HFFc6 (cell line): ENCODE results near the gene IRX2. TPM values are rescaled to one million over a fixed set of nuclear protein-coding genes. Genes with fewer than 3 reads are reported as not detected.
A peak's percentile ranks its signal among the peaks of the same experiment; 100 is the strongest.

Experiments used
- DNase-seq: peaks from one replicate; pipeline ENCODE4 v3.0.0-alpha.2; 2018
- H3K27ac Mint-ChIP-seq: 2 replicates; pipeline ENCODE4 v1.8.0; 2020; ENCODE audit warnings: mild to moderate bottlenecking, mixed read lengths
- H3K27me3 Mint-ChIP-seq: 2 replicates; pipeline ENCODE4 v1.8.0; 2021; ENCODE audit warnings: mild to moderate bottlenecking, moderate library complexity, mixed read lengths; ENCODE audit not compliant: insufficient read depth
- H3K36me3 Mint-ChIP-seq: 2 replicates; pipeline ENCODE4 v1.8.0; 2021; ENCODE audit warnings: low read depth, mixed read lengths
- H3K4me1 Mint-ChIP-seq: 2 replicates; pipeline ENCODE4 v1.8.0; 2020; ENCODE audit warnings: low read depth, mixed read lengths
- H3K4me3 Mint-ChIP-seq: 2 replicates; pipeline ENCODE4 v1.8.0; 2020; ENCODE audit warnings: mild to moderate bottlenecking, moderate library complexity, mixed read lengths
- H3K9me3 Mint-ChIP-seq: 2 replicates; pipeline ENCODE4 v1.8.0; 2020; ENCODE audit warnings: mild to moderate bottlenecking, mixed read lengths
- CTCF ChIP-seq: fragments of 200-600 bp; sonication (generic); IDR thresholded peaks from 2 replicates; pipeline ENCODE4 v1.5.0; 2021; ENCODE audit warnings: antibody characterized with exemption, mild to moderate bottlenecking
- total RNA-seq, 6 experiments: library from RNA; stranded (reverse); fragmentation: NEBNext Ultra II Directional; extraction: Animal tissue kit (Norgen Biotek cat#: 25700); gene quantifications; 2 replicates in 1 of 6; 3 replicates in 5 of 6; pipeline ENCODE4 v1.2.3, GENCODE V29; 2021

IRX2 gene
- total RNA-seq, 6 experiments from 2014 or later, result 2.8 to 5.5 (median 3.5) TPM

GRCh38 chr5:2756211-2757152, 5.0 kb upstream of the IRX2 start:
- no peaks in the 10 kb centered on the region; the same call in 1 of the 2 replicates for H3K9me3 Mint-ChIP-seq
- H3K4me3 Mint-ChIP-seq, result peak overlapping the region; percentile 90
- TF ChIP-seq CTCF, result peak; percentile 15; the same call in 1 of the 2 replicates
- H3K27ac Mint-ChIP-seq, result peak overlapping the region; percentile 86
- H3K27me3 Mint-ChIP-seq, result no peaks in the 10 kb centered on the region
- H3K4me1 Mint-ChIP-seq, result peaks cover 29% of the 10 kb centered on the region
- H3K36me3 Mint-ChIP-seq, result peaks cover 4% of the 10 kb centered on the region; the same call in 1 of the 2 replicates
- peak; percentile 64 for DNase-seq

GRCh38 chr5:2755681-2756171, 4.2 kb upstream of the IRX2 start:
- no peak for DNase-seq
- H3K27ac Mint-ChIP-seq, result peak overlapping the region; percentile 86
- H3K9me3 Mint-ChIP-seq, result no peaks in the 10 kb centered on the region; the same call in 1 of the 2 replicates
- H3K36me3 Mint-ChIP-seq, result peaks cover 4% of the 10 kb centered on the region; the same call in 1 of the 2 replicates
- peak overlapping the region; percentile 90 for H3K4me3 Mint-ChIP-seq
- TF ChIP-seq CTCF, result no peak
- H3K4me1 Mint-ChIP-seq, result peaks cover 29% of the 10 kb centered on the region
- H3K27me3 Mint-ChIP-seq, result no peaks in the 10 kb centered on the region

GRCh38 chr5:2755076-2755680, 3.7 kb upstream of the IRX2 start:
- Mint-ChIP-seq H3K4me3 (peak overlapping the region; percentile 90), H3K4me1 (peaks cover 29% of the 10 kb centered on the region), H3K27me3 (no peaks in the 10 kb centered on the region), H3K9me3 (no peaks in the 10 kb centered on the region; the same call in 1 of the 2 replicates), H3K27ac (peak overlapping the region; percentile 45; the same call in 1 of the 2 replicates), H3K36me3 (peaks cover 5% of the 10 kb centered on the region; the same call in 1 of the 2 replicates)
- DNase-seq, result no peak
- peak; percentile 59; the same call in 1 of the 2 replicates for TF ChIP-seq CTCF

- no peak for TF ChIP-seq CTCF
- Mint-ChIP-seq H3K36me3 (peaks cover 9% of the 10 kb centered on the region; the same call in 1 of the 2 replicates), H3K27me3 (no peaks in the 10 kb centered on the region; the same call in 1 of the 2 replicates), H3K9me3 (no peaks in the 10 kb centered on the region; the same call in 1 of the 2 replicates), H3K4me3 (no peak overlapping the region), H3K27ac (no peak overlapping the region), H3K4me1 (peaks cover 34% of the 10 kb centered on the region)
- DNase-seq, result no peak
Measured at GRCh38 chr5:2754581-2755075, 3.2 kb upstream of the IRX2 start.
